ENCODE measurements around the gene ZGRF1. TPM values are rescaled to one million over a fixed set of nuclear protein-coding genes. Genes with fewer than 3 reads are reported as not detected.
"Not testable (repeated sequence)": the region's sequence is repeated elsewhere in the genome, so short reads cannot be mapped to it uniquely, and the experiment has no call there.

Gene ZGRF1
- total RNA-seq, 2 experiments from 2014 or later = 47.0 to 48.3 TPM

DNA sequence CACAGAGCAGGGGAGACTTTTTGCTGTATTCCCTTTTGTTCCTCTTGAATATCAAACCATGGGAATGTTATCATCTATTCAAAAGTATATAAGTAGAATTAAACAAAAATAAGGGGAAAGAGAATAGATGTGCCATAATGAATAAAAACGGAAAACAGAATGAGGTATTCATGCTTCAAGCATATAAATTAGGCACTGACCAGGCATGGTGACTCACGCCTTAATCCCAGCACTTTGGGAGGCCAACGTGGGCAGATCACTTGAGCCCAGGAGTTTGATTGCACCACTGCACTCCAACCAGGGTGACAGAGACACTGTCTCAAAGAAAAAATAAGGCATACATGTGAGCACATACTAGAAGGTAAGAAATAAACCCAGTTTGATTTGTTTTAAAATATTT lies 104.4 kb downstream of the ZGRF1 start:
- no peaks in the 10 kb centered on the region for H3K9me3 Mint-ChIP-seq (ENCODE audit: insufficient read depth)
- no peak for DNase-seq
- no peak overlapping the region for H3K4me3 Mint-ChIP-seq
- peaks cover 15% of the 10 kb centered on the region for H3K27me3 Mint-ChIP-seq (ENCODE audit: low read depth)
- H3K4me1 Mint-ChIP-seq (ENCODE audit: low read depth) = no peaks in the 10 kb centered on the region
- H3K27ac Mint-ChIP-seq = no peak overlapping the region
- CTCF ChIA-PET = no interaction called here
- no peak for ATAC-seq
- H3K36me3 Mint-ChIP-seq (ENCODE audit: low read depth) = no peaks in the 10 kb centered on the region
- POLR2A ChIA-PET = no interaction called here

GRCh38 chr4:112531146-112531545 lies 105.6 kb downstream of the ZGRF1 start:
- Mint-ChIP-seq H3K9me3 (ENCODE audit: insufficient read depth) (no peaks in the 10 kb centered on the region), H3K27ac (no peak overlapping the region), H3K4me1 (ENCODE audit: low read depth) (no peaks in the 10 kb centered on the region), H3K36me3 (ENCODE audit: low read depth) (no peaks in the 10 kb centered on the region), H3K27me3 (ENCODE audit: low read depth) (peaks cover 18% of the 10 kb centered on the region), H3K4me3 (no peak overlapping the region)
- no peak for DNase-seq
- ChIA-PET POLR2A (interaction anchor here (0.6 kb wide), 1 partner anchor 143 kb away, joined by 3 read pairs; no protein-coding TSS in a partner anchor), CTCF (interaction anchor here (0.9 kb wide), 1 partner anchor 432 kb away, joined by 5 read pairs; no protein-coding TSS in a partner anchor)
- no peak for ATAC-seq

DNA sequence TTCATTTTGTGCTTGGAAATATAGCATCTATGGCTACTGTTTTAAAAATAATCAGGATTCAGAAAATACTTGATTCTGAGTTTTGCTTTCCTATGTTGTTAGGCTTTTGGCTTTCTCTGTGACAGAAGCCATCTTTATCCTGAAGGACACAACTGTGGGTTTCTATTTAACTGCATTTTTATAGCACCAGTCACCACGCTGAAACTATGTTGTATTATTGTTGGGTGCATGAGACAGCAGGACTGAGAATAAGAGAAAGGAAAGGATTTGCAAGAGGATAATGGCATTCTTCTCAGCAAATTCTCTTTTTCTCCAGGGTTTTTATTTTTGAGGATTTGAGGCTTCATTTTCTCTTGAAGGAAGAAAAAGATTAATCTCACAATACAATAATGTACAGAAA lies 110.6 kb downstream of the ZGRF1 start:
- Mint-ChIP-seq H3K9me3 (ENCODE audit: insufficient read depth) (no peaks in the 10 kb centered on the region), H3K27me3 (ENCODE audit: low read depth) (peaks cover 48% of the 10 kb centered on the region), H3K4me1 (ENCODE audit: low read depth) (peaks cover 22% of the 10 kb centered on the region), H3K4me3 (no peak overlapping the region), H3K36me3 (ENCODE audit: low read depth) (no peaks in the 10 kb centered on the region), H3K27ac (no peak overlapping the region)
- ATAC-seq (no peak), DNase-seq (no peak)
- ChIA-PET CTCF (interaction anchor here (2.5 kb wide), 1 partner anchor 10 kb away, joined by 8 read pairs; the partner anchor contains the start of gene NEUROG2), POLR2A (no interaction called here)

DNA sequence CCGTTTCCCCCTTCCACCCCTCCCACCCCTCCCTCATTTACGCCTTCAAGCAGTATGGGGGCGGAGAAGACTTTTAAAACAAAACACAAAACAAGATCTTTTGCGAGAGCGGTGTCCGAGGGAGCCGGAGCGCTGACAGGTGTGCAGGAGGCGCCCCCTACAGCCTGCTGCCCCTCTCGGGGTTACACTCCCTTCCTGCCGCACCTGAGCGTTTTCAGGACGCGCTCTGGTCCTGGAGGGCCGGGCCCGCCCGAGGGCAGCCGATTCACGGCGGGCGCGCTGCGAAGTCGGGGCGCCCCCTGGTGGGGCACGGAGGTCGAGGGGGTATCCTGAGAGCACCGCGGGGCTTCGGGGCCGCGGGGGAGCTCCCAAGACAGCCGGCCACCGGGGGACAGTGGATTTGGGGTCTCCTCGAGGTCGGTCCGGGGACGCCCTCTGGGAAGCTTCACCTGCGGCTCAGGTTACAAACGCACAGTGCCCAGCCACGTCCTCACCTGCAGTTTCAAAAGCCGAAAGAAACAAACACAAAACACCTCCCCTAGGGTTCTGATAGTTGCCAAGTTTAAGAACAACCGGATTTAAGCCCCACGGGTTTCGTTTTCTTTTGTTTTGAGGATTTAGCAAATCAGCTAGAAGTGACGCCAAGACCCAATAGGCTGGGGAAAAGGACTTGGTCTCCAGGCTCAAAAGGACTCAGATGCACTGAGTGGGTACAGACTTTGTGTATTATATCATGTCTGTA lies 112.8 kb downstream of the ZGRF1 start:
- CTCF ChIA-PET = interaction anchor here (0.6 to 4.1 kb wide), 41 partner anchors 8 to 424 kb away, joined by 3 to 54 read pairs (median 4); partner anchors contain the start of gene NEUROG2
- H3K4me1 Mint-ChIP-seq (ENCODE audit: low read depth) = peaks cover 38% of the 10 kb centered on the region

DNA sequence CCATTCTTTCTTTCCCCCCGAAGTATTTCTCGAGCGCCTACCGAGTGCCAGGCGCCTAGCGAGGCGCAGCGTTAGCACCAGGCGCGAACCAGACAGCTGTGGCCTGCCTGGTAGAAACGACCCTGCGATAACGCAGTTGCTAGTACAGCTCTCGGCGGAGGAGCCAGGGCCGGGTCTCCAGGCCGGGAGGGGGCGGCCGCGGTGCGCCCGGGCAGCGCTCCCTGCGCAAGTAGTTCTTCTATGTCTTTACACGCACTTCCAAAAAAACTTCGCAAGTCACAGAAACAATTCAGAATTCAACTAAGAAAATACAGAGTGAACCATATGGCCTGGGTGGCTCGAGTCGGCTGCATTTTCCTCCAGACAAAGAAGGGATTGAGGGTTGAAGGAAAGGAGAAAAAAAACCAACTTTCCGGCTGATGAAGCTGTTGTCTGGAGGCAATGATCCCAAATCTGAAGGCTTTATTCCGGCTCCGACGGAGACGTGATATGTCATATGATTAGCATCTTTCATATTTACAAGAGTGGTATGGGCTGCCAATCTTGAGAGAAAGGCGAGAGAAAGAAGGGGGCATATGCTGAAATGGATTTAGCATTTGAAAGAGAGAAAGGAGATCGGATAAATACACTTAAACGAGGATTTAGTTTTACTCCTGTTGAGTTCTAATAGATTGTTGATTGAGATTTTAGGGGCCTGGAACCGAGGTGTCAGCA lies 113.5 kb downstream of the ZGRF1 start:
- Mint-ChIP-seq H3K27ac (no peak overlapping the region), H3K4me3 (peak overlapping the region; percentile 70), H3K27me3 (ENCODE audit: low read depth) (peaks cover 70% of the 10 kb centered on the region), H3K4me1 (ENCODE audit: low read depth) (peaks cover 42% of the 10 kb centered on the region), H3K9me3 (ENCODE audit: insufficient read depth) (no peaks in the 10 kb centered on the region), H3K36me3 (ENCODE audit: low read depth) (no peaks in the 10 kb centered on the region)
- ChIA-PET CTCF (interaction anchor here (0.7 to 4.1 kb wide), 22 partner anchors 7 to 423 kb away, joined by 3 to 54 read pairs (median 5); partner anchors contain the start of gene NEUROG2), POLR2A (no interaction called here)
- peak; percentile 47 for ATAC-seq
- DNase-seq = peak; percentile 45

More for the DNA sequence above, 112.8 kb downstream of the ZGRF1 start:
- Mint-ChIP-seq H3K27me3 (ENCODE audit: low read depth) (peaks cover 64% of the 10 kb centered on the region), H3K27ac (no peak overlapping the region), H3K9me3 (ENCODE audit: insufficient read depth) (no peaks in the 10 kb centered on the region), H3K4me3 (peak overlapping the region; percentile 70), H3K36me3 (ENCODE audit: low read depth) (no peaks in the 10 kb centered on the region)
- POLR2A ChIA-PET = no interaction called here
- ATAC-seq (peak; percentile 90), DNase-seq (peak; percentile 84)

GRCh38 chr4:112522431-112522830 lies 114.3 kb downstream of the ZGRF1 start:
- peaks cover 77% of the 10 kb centered on the region for H3K27me3 Mint-ChIP-seq (ENCODE audit: low read depth)
- H3K4me1 Mint-ChIP-seq (ENCODE audit: low read depth) = peaks cover 50% of the 10 kb centered on the region
- POLR2A ChIA-PET; H3K27ac Mint-ChIP-seq; H3K36me3 Mint-ChIP-seq (ENCODE audit: low read depth); H3K9me3 Mint-ChIP-seq (ENCODE audit: insufficient read depth); ATAC-seq; H3K4me3 Mint-ChIP-seq; DNase-seq: not testable (repeated sequence)
- CTCF ChIA-PET = interaction anchor here (0.6 to 4.1 kb wide), 12 partner anchors 8 to 422 kb away, joined by 3 to 54 read pairs (median 4); no protein-coding TSS in a partner anchor

DNA sequence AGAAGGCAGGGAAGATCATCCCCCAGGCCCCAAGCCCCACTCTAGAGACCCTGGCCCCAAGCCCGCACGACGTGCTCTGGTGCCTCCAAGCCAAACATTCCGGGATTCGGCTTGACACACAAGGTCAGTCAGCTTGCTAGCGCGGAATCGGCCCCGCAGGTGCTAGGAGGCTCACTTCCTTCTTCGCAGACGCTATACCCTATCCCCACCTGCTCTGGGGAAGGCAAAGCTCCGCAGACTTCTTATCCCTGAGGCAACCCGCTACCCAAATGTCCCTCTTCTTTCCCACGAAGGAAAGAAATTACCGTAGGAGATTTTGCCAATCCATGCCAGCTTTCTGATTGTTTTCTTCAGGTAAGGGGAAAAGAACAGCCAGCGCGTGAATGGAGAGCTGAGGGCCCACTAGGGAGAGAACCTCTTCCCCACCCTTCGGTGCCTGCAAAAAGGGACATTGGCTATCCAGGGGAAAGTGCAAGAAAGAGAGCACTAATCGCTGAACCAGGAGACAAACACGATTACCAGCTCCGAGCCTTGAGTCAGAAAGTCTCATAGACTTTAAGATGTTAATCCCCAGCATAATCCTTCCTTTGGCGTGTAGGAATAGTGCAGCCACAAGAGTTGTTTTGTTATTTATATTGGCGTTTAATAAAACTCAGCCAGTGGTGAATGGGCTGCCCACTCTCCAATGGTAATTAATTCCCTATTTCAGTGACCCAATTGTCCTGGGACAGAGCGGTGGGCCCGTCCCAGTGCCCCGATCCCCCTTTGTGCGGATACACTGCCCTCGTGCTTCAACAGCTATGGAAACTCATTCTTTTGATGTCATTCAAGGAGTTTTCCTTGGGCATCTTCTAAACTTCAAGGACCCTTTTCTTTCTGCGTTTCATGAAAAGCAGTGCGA lies 115.3 kb downstream of the ZGRF1 start:
- ATAC-seq (no peak), DNase-seq (no peak)
- H3K36me3 Mint-ChIP-seq (ENCODE audit: low read depth) = no peaks in the 10 kb centered on the region
- peaks cover 83% of the 10 kb centered on the region for H3K27me3 Mint-ChIP-seq (ENCODE audit: low read depth)
- CTCF ChIA-PET = interaction anchor here (1.0 to 4.1 kb wide), 10 partner anchors 9 to 200 kb away, joined by 3 to 54 read pairs (median 5); no protein-coding TSS in a partner anchor
- H3K4me3 Mint-ChIP-seq = peak overlapping the region; percentile 40
- H3K9me3 Mint-ChIP-seq (ENCODE audit: insufficient read depth) = no peaks in the 10 kb centered on the region
- POLR2A ChIA-PET = no interaction called here
- peaks cover 59% of the 10 kb centered on the region for H3K4me1 Mint-ChIP-seq (ENCODE audit: low read depth)
- no peak overlapping the region for H3K27ac Mint-ChIP-seq

DNA sequence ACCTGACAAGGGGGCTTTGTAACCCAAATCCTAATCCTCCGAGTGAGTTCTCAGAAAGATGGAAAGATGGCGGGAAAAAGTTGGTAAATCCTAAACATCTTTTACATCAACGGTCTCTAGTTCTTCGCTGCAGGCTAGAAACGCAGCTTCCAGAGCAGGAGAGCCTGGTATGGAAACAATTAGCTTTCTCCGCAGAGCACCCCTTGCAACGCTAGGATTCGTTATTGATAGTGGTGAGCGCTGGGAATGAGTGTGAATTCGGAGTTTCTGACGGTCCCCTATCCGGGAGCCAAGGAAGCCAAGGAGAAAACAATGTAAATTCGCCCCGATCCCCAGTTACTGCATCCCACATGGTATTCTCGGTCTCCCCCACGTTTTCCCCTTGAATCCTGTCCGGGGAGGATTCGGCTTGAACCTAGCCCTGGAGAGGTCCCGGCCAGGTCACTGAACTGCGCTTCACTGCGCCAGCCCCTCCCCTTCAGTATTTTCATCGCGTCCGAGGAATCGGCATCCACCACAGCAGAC lies 116.0 kb downstream of the ZGRF1 start:
- POLR2A ChIA-PET = no interaction called here

DNA sequence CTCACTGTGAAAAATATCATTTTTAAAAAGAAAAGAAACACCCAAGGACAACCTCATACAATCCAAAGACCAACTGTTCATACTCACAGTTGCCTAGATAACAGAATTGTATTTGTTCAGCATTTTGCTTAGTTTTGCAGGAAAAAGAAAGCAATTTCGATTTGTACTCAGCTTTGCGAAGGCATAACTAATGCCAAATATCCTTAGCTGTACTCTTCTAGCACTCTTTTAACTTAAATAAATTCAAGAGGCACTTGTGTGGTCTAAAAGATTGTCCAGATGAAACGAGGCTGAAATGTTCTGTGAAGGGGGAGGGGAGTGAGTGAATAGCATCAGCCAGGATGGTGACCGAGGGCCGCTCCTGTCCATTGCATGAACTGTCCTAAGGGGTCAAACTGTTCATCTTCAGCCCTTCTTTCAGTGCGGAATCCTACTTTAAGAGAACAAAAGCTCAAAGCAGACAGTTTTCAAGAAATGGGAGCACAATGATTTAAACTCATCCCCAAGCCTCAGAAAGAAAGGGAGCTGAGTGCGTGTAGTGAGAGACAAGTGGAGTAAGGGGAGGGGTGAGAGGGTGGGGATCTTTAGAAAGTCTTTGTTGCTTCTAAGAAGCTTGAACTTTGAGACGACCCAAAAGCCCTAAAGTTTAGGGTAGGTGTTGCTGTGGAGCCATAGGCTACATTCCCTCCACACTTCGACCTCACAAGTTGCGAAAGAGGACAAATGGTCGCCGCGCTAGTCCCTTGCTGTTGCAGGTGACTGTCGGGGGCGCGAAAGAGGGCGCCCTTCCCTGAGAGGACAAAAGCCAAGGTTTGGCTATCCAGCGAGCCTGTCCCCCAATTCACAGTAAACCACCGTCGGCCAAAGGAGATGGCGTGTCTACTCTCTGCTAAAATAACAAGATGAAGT lies 116.8 kb downstream of the ZGRF1 start:
- CTCF ChIA-PET = interaction anchor here (0.8 to 3.3 kb wide), 4 partner anchors 11 to 196 kb away, joined by 3 to 8 read pairs (median 4); no protein-coding TSS in a partner anchor
- Mint-ChIP-seq H3K9me3 (ENCODE audit: insufficient read depth) (no peaks in the 10 kb centered on the region), H3K4me3 (peak overlapping the region; percentile 40), H3K27me3 (ENCODE audit: low read depth) (peaks cover 84% of the 10 kb centered on the region), H3K27ac (no peak overlapping the region), H3K4me1 (ENCODE audit: low read depth) (peaks cover 66% of the 10 kb centered on the region), H3K36me3 (ENCODE audit: low read depth) (no peaks in the 10 kb centered on the region)
- POLR2A ChIA-PET = no interaction called here
- ATAC-seq = no peak
- DNase-seq = peak; percentile 30

More for the DNA sequence above, 116.0 kb downstream of the ZGRF1 start:
- DNase-seq = no peak
- no peaks in the 10 kb centered on the region for H3K9me3 Mint-ChIP-seq (ENCODE audit: insufficient read depth)
- no peak overlapping the region for H3K27ac Mint-ChIP-seq
- no peak for ATAC-seq
- H3K4me3 Mint-ChIP-seq = peak overlapping the region; percentile 40
- peaks cover 87% of the 10 kb centered on the region for H3K27me3 Mint-ChIP-seq (ENCODE audit: low read depth)
- H3K36me3 Mint-ChIP-seq (ENCODE audit: low read depth) = no peaks in the 10 kb centered on the region
- peaks cover 64% of the 10 kb centered on the region for H3K4me1 Mint-ChIP-seq (ENCODE audit: low read depth)
- CTCF ChIA-PET = interaction anchor here (1.0 to 3.3 kb wide), 5 partner anchors 10 to 196 kb away, joined by 3 to 8 read pairs (median 4); no protein-coding TSS in a partner anchor

- H3K36me3 Mint-ChIP-seq (ENCODE audit: low read depth) = no peaks in the 10 kb centered on the region
- POLR2A ChIA-PET = no interaction called here
- H3K4me1 Mint-ChIP-seq (ENCODE audit: low read depth) = peaks cover 77% of the 10 kb centered on the region
- DNase-seq = no peak
- H3K4me3 Mint-ChIP-seq = no peak overlapping the region
- ATAC-seq = no peak
- H3K27ac Mint-ChIP-seq = no peak overlapping the region
- H3K27me3 Mint-ChIP-seq (ENCODE audit: low read depth) = peaks cover 91% of the 10 kb centered on the region
- CTCF ChIA-PET = interaction anchor here (2.4 to 3.3 kb wide), 2 partner anchors 14 to 191 kb away, joined by 8 to 10 read pairs; no protein-coding TSS in a partner anchor
- no peaks in the 10 kb centered on the region for H3K9me3 Mint-ChIP-seq (ENCODE audit: insufficient read depth)
Observed at GRCh38 chr4:112518675-112519074, 118.0 kb downstream of the ZGRF1 start.
